Measurements from ENCODE around the gene AGFG2. TPM values are rescaled to one million over a fixed set of nuclear protein-coding genes. Genes with fewer than 3 reads are reported as not detected.

Gene AGFG2
- total and polyA plus RNA-seq, 2 of the 13 experiments (the other 11 are each of a cell fraction or from before 2014, with no cell fraction given) = 125 to 132 TPM

- TF ChIP-seq FOXA1 (IDR thresholded peaks at IDR 0.05) = no peak
- peak; percentile 32; the same call in 1 of the 2 replicates for TF ChIP-seq FOXA1 (CRISPR knock-in tag; IDR thresholded peaks at IDR 0.05)
- TF ChIP-seq SOX13 (IDR thresholded peaks at IDR 0.05) = 0 out of 2 replicates have a peak, but pooled peaks have one; percentile 26
- 0 out of 4 replicates have a peak, but pooled peaks of 1 of the 2 experiments have one; percentile 24 for TF ChIP-seq SOX13 (CRISPR knock-in tag; conservative IDR thresholded peaks at IDR 0.05 in 1 of 2, IDR thresholded peaks at IDR 0.05 in 1 of 2)
- TF ChIP-seq CC2D1A (CRISPR knock-in tag; IDR thresholded peaks at IDR 0.05) = 0 out of 2 replicates have a peak, but pooled peaks have one; percentile 67
- TF ChIP-seq ARHGAP35 (CRISPR knock-in tag; IDR thresholded peaks at IDR 0.05; ENCODE audit: borderline replicate concordance) = peak; percentile 65
- no peak for TF ChIP-seq SOX6 (IDR thresholded peaks at IDR 0.05)
- TF ChIP-seq SOX6 (CRISPR knock-in tag; IDR thresholded peaks at IDR 0.05) = peak; percentile 55; the same call in 1 of the 2 replicates
- TF ChIP-seq ZNF749 (CRISPR knock-in tag; IDR thresholded peaks at IDR 0.05; ENCODE audit: borderline replicate concordance) = peak; percentile 58; the same call in 1 of the 2 replicates
- TF ChIP-seq NCOA1 (CRISPR knock-in tag; IDR thresholded peaks at IDR 0.05) = no peak
- TF ChIP-seq RARA (CRISPR knock-in tag; IDR thresholded peaks at IDR 0.05) = 0 out of 2 replicates have a peak, but pooled peaks have one; percentile 16
- TF ChIP-seq HOXD1 (CRISPR knock-in tag; IDR thresholded peaks at IDR 0.05) = peak; percentile 17; the same call in 1 of the 2 replicates
- peak; percentile 41; the same call in 1 of the 2 replicates for TF ChIP-seq SNAPC4 (CRISPR knock-in tag; IDR thresholded peaks at IDR 0.05)
- peak; percentile 93; the same call in 1 of the 2 replicates for TF ChIP-seq MYPOP (CRISPR knock-in tag; IDR thresholded peaks at IDR 0.05)
- TF ChIP-seq ZBTB3 (CRISPR knock-in tag; IDR thresholded peaks at IDR 0.05; ENCODE audit: borderline replicate concordance, low read depth) = 0 out of 2 replicates have a peak, but pooled peaks have one; percentile 32
- TF ChIP-seq ZNF331 (CRISPR knock-in tag; IDR thresholded peaks at IDR 0.05) = peak; percentile 41
- TF ChIP-seq LBX2 (CRISPR knock-in tag; IDR thresholded peaks at IDR 0.05; ENCODE audit: borderline replicate concordance) = 0 out of 2 replicates have a peak, but pooled peaks have one; percentile 49
- TF ChIP-seq PBX2 (CRISPR knock-in tag; IDR thresholded peaks at IDR 0.05) = no peak
- peak; percentile 80 for TF ChIP-seq ZNF274 (CRISPR knock-in tag; IDR thresholded peaks at IDR 0.05)
- no peak; the same call in 1 of the 2 replicates for TF ChIP-seq PITX1 (CRISPR knock-in tag; IDR thresholded peaks at IDR 0.05)
- TF ChIP-seq MAZ (IDR thresholded peaks at IDR 0.05; ENCODE audit: borderline replicate concordance, low read depth, low read length) = peak; percentile 54; the same call in 1 of the 2 replicates
- 0 out of 2 replicates have a peak, but pooled peaks have one; percentile 50 for TF ChIP-seq MAZ (CRISPR knock-in tag; IDR thresholded peaks at IDR 0.05; ENCODE audit: low read depth)
Measured at GRCh38 chr7:100538654-100539435, at the start of gene AGFG2 (continued).
